ENCODE results near the gene MTMR6.

Gene MTMR6

DNA sequence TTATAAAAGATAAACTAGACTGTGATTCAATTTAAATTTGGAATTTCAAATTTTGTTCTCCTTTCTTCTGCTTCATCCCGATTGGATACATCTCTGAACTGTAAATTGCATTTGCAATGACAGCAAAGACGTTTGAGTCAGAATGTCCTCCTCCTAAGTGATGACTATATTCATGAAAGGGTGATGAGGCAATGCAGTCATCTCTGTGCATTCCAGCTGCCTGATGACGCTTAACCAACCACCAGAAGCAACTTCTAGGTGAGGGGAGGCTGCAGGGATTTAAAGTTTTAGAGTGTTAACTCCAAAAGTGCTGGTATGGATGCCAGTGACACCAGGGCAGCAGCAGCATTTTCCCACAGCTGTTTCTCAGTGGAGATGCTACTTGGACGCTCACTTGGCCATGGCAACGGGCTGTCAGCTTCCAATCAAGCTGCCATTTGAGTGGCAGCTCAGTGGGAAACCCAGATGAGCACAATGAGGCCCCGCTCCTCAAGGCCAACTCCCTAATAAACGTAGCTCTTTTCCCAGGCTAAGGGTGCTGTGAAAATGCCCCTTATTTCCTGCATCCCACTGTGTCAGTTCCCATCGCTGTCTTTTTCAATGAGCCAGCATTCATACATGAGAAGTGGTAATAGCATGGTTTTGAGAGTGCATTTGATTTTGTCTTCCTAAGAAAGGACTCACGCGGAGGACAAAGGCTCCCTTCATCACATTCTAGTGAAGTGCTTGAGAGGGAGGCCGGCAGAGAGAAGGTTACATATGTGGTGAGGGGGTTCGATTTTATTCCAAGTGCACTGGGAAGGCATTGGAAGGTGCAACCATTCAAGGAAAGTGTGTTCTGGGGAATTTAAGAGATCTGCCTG, 70.0 kb downstream of the MTMR6 start:
- DNase-seq (ENCODE audit: low read depth, low spot score), result no peak

DNA sequence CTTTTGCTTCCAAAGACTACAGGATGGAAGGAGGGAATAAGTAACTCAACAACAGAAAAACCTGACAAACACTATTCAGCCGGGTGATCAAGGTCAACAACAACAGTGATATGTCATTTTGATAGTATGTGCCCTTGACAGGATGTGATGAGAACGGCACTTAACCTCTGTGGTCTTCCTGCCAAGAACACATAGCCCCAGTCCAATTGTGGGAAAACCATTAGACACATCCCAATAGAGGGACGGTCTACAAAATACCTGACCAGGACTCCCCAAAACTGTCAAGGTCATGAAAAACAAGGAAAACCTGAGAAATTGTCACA, 72.1 kb downstream of the MTMR6 start:
- DNase-seq (ENCODE audit: low read depth, low spot score), result no peak

DNA sequence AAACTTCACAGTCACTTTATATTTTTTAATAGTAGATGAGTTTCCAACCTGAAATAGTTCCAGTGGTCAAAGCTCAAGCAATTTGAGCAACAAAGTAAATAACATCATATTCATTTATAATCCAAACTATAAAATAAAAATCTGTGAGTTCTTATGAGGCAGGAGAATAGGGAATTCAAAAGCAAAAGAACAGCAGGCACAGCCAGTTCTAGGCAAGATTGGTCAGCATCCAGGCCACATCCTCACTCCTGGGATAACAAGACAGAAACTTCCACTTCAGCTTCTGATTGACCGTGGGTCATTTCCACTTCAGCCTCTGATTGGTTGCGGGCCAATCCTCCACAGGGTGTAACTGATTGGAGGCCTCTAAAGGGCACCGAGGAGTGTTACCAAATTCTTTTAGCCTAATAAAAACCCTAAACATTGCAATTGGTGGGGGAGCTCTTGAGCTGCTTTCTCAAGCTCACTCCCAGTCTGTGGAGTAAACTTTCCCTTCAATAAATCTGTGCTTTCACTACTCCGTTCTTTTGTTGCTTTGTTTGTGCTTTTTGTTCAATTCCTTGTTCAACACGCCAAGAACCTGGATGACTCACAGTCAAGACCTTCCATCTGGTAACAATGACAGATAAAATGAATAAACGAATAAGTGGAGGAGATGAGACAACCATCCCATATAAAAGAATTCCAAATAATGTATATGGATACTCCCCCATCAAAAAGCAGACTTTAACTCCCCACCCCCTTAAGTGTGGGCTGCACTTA, 72.6 kb downstream of the MTMR6 start:
- no peak for DNase-seq (ENCODE audit: low read depth, low spot score)

DNA sequence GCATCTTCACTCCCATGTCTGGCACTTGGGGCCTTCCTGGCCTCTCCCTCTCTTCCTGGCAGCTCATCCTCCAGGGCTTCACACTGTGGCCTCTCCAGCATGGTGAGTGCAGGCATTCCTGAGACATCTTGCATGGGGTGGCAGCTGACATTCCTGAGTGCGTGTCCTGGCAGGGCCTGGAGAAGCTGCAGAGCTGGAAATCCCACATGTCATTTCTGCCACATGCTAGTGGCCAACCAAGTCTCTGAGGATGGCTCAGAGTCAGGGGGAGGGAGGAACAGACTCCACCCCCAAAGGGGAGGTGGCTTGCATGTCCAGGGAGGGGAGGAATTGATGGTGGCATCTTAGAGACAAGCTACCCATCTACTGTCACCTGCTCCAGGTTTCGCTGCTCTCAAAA, 73.6 kb downstream of the MTMR6 start:
- DNase-seq (ENCODE audit: low read depth, low spot score), result no peak

DNA sequence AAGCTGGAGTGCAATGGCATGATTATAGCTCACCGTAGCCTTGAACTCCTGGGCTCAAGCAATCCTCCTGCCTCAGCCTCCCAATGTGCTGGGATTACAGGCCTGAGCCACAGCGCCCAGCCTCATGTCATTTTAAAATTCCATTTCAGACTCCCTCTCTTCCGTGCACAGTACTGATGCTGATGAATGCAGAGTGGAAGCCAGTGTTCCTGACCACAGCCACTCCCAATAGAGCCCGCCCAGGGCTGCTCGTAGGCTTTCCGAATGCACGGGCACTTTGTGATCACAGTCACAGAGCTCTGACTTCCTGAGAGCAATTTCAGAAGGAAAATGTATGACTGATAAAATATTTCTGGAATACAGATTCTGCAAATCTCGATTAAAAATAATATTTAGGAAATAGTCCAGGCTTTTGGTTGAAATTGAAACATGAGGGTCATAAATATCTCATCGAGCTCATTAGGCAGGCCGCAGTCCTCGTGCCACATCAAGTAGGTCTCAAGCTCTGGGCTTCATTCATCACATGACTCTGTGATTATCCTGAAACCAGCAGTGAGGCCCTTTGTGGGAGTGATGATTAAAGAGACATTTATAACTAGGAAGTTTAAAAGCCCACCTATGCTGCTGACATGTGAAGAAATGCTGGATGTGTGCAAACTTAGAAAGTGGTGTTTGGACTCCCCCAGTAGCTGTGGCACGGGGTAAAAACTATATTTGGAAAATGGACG, 76.3 kb downstream of the MTMR6 start:
- DNase-seq (ENCODE audit: low read depth, low spot score), result no peak

DNA sequence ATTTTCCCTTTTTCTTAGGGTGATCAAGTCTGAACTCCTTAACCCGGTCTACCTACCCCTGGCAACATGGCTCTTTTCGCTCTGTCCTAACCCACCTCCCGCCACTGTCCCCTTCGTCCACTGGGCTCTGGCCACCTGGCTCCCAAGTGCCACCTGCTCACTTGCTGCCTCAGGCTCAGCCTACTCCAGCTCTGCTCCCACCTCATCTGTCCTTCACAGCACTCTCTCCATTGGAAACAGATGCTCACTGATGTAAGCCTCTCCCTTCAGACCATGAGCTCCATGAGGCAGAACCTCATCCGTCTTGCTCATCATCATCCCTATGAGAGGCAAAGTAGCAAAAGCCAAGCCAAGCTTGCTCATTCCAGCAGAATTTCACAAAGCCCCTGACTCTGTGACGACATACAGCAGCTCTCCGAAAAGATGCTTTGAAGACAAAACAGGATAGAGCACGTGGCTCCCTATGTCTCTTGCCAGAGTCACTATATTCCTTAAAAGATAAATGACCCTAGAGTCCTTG, 79.9 kb downstream of the MTMR6 start:
- no peak for DNase-seq (ENCODE audit: low read depth, low spot score)

DNA sequence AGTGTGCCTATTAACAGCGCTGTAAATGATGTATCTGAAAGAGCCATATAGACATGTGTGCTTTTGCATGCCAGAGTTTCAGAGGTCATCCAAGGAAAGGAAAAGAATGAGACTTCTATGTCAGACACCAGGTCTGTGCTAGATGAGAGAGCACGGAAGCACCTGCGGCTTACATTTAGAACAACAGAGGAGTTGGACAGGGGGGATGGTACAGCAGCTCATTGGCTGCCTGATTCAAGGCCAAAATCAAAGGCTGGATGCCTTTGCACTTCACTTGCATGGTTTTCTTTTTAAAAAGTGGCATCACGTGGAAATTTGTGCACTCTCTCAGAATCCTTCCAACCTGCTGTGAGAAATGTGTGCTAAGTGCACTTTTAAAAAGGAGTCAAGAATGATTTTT, 82.4 kb downstream of the MTMR6 start:
- DNase-seq (ENCODE audit: low read depth, low spot score), result no peak

DNA sequence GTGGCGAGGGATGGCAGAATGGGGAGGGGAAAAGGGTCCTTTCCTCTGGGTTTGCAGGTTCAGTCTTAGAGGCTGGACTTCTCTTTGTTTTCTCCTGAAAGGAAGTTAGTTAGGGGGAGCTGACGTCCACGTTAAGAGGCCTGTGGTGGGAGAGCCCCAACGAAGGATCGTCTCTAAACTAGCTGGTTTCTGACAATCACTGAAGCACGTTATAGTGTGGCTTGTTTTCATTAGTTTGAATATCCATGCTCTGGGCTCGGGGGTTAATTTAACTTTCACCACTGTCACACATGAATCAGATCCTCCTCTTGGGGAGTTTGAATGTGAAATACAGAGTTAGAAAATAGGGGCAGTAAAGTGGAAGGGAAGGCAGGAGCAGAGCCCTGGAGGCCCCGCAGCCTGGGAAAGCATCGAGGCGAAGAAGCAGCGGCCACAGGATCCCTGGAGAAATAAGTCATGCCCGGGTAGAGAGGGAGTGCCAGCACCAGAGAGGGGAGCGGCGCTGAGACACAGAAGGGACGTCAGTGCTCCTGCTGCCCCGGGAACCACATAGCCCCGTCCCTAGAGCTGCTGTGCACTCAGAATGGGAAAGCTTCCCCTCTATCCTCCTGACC, 84.1 kb downstream of the MTMR6 start:
- no peak for DNase-seq (ENCODE audit: low read depth, low spot score)

DNA sequence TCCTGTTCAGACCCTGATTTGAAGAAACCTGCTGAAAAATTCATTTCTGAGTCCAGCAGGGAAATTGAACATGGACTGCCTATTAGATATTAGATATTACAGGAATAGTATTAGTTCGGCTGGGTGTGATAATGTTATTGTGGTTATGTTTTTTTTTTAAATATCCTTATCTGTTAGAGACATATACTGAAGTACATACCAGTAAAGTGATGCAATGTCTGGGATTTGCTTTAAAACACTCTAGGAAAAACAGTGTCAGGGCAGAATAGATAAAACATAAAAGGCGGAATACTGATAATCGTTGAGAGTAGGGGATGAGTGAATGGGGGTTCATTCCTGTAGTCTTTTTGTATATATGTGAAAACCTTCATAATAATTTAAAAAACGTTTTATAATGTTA, 86.5 kb downstream of the MTMR6 start:
- no peak for DNase-seq (ENCODE audit: low read depth, low spot score)

DNA sequence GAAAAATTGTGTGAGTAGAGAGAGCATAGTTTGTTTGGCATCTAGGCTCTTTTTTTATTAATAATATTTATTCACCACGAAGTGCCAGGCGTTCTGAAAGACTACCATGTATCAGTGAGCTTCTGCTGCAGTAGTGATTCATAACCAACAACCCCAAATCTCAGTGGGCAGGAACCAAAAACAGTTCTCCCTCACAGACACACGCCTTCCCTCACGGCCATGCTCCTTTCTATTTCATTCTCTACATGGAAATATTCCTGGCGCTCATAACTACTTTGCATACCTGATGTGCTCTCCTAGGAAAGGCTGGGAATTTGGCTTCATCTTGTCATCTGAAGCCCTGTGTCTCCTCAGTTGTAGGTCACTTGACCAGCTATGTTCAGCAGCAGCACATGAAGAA, 88.6 kb downstream of the MTMR6 start:
- DNase-seq (ENCODE audit: low read depth, low spot score), result no peak

DNA sequence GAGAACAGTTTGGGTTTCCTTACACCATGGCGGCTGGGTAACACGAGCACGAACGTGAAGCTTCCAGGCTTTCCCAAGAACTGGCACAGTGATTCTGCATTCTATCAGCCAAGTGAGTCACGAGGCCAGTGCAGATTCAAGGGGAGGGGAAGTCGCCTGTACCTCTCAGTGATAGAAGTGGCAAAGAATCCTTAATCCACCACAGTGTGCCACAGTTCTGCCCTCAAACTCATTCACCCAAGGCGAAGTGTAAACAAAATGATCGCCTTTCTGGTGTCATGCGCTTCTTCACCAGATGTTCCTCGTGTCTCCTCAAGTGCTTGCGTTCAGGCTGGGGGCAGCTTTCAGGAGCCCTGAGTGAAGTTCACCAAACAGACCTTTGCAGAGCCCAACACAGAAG, 90.3 kb downstream of the MTMR6 start:
- DNase-seq (ENCODE audit: low read depth, low spot score), result no peak
